GM21717 (cell line): ENCODE results near the gene NOTCH1.

Experiments used
- ATAC-seq: cut with Tn5 transposase; IDR thresholded peaks from one replicate; pipeline ENCODE4 v1.9.1; 2021; ENCODE audit warnings: mild to moderate bottlenecking, moderate library complexity; ENCODE audit not compliant: unreplicated experiment

The NOTCH1 gene

DNA sequence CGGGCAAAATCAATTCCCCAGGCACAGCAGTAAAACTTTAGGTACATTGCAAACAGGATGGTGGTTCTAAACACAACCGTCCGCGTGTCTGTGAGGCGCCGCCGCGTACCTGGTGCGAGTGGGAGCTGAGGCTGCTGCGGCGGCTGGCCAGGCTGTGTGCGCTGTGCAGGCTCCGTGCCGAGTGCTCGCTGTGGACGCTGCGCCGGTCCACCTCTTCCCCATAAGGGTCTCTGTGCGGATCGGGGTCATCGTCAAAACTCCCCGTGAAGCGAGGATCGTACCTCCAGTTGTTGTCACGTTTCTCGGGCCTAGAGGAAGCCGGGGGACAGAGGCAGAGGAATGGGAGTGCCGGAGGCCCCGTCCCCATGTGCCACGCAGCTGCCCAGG is 79.7 kb downstream of the NOTCH1 start:
- no peak for ATAC-seq

- ATAC-seq, result no peak
These were observed 80.2 kb downstream of the NOTCH1 start for GRCh38 chr9:136465500-136466154.

DNA sequence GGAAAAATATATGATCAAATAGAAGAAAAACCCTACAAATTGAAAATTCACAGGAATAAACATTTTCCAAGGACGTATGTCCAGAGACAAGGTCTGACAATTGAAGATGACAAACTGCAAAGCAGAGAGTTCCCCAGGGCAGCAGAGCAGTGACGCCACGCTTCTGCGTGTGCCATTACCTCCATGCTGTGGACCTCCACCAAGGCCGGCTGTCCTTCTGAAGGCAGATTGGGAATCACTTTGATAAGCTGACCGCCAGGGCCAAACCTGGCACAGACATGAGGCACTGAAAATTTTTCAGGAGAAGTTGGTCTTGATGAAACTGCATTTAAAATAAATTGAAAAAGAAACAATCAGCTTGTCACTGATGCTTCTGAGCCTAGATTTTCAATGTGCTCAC is 81.6 kb downstream of the NOTCH1 start:
- ATAC-seq, result no peak

DNA sequence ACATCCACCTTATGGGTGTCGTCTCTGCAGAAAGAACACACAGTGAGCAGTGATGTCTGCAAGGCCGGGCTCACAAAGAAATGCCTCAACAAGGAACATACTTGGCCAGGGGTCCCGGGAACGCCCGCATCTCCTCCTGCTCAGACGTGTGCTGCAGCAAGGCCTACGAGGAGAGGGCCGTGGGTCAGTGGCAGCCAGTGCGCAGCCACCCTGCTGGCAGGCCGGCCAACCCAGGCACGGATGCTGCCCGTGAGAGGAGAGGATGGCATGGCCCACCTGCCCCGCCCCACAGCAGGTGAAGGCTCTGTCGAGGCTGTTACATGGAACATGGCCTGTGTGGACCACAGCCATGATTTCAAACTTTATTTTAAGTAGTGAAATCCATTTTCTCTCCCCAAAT is 82.3 kb downstream of the NOTCH1 start:
- ATAC-seq, result no peak

GRCh38 chr9:136462664-136463063 is 83.2 kb downstream of the NOTCH1 start:
- ATAC-seq, result no peak

- ATAC-seq, result no peak
These were observed 85.0 kb downstream of the NOTCH1 start for GRCh38 chr9:136460772-136461325.

DNA sequence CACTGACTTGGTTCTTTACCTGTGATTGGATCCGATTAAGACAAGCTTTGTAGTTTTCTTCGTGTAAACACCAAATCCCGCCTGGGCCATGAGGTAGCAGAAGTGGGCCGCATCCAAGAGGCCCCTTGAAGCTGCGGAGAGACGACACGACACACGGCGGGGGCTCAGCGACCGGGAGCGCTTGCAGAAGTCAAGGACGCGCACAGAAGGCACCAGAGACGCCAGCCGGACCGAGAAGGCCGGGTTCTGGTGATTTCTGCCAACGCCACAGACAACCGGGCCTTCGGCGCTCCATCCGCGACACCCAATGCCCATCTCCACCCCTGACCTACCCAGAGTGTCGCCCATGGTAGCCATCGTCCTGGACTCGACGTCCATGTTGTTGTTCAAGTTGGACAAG is 86.4 kb downstream of the NOTCH1 start:
- no peak for ATAC-seq

GRCh38 chr9:136457326-136457725 is 88.5 kb downstream of the NOTCH1 start:
- no peak for ATAC-seq

GRCh38 chr9:136456258-136456657 is 89.6 kb downstream of the NOTCH1 start:
- no peak for ATAC-seq

DNA sequence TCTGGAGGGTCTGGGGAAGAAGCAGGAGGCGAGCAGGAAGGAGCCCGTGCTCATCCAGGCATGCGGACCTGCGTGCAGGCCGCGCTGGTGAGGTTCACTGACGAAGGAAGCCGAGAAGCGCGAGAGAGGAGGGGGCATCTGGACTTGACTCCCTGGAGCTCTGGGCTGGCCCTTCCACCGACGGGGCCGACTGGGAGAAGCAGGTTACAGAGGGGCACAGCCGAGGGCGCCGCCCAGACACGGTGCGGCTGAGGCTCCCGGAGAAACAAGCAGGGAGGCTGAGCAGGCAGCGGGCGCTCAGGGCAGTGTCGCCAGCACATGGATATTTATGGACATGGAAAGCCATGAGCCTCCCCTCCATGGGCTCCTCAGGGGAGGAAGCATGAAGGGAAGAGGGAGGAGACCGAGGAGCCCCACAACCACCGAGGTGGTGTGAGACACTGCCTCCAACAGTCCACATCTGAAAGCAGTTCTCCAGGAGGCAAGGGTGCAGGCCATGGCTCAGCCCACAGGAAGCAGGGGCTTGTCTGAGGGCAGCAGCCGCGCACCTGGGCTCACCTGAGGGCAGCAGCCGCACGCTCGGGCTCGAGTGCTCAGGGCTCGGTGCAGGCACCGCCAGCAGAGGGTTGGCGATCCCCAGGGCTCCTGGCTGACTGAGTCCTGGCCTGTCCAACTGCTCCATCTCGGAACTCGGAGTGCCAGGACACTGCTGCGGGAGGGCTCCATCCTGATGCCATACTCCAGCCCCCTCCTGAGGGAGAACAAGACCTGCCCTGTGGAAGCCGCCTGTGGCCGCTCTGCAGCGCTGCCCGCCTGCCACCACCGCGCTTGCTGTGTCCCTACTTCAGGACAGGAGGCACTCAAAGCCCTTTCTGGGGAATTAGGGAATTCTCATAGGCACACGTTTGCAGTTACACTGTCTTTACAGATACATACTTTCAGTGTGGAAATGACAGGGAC is 90.5 kb downstream of the NOTCH1 start:
- no peak for ATAC-seq

DNA sequence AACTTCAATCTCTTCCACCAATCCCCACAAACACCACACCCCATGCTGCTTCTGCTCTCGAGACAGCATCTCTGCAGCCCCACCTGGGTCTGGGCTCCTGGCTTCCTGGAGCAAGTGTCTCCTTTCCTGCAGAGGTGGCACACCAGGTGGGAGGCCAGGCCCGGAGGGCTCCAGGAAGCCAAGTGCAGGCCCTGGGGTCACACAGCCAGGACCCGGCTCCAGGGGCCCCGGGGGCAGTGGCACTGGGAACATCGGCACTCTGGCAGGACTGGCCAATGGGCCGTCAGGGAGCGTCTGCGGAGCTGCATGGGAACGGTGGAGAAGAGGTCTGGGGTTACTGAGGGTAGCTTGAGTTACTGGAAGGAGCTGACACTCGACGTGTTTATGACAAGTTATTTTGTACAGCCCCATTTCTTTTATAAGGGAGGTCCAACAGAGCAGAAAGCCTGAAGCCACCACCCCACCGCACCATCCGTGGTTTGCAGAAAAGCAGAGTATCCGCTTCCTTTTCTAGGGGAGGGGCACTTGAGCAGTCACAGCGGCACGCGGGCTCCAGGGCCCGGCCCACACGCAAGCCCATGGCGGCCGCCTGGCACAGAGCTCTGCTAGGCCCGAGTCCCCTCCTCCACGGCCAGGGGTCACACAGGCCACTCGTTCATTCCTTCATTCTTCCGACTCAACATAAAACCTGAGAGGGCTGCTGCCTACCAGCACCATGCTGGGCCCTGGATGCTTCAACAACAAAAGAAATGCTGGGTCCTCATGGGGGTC is 91.6 kb downstream of the NOTCH1 start:
- no peak for ATAC-seq

DNA sequence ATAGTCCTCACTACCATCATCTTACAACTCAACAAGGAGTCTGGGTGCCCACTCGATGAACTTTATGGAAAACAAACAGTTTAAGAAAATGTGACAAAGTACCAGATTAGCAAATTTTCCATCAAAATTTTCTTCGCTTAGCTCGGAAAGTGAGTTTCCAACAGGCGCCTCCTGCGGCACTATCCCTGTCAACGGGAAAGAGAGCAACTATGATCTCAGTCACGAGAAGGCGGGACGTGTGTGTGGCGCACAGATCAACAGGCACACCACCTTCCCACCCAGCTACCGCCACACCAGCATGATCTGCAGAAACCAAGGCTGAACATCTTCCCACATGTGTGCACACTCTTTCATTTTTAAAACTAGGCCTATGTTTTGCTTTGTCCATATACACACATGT is 92.5 kb downstream of the NOTCH1 start:
- no peak for ATAC-seq

- no peak for ATAC-seq
These were observed 94.5 kb downstream of the NOTCH1 start for GRCh38 chr9:136451221-136451877.

DNA sequence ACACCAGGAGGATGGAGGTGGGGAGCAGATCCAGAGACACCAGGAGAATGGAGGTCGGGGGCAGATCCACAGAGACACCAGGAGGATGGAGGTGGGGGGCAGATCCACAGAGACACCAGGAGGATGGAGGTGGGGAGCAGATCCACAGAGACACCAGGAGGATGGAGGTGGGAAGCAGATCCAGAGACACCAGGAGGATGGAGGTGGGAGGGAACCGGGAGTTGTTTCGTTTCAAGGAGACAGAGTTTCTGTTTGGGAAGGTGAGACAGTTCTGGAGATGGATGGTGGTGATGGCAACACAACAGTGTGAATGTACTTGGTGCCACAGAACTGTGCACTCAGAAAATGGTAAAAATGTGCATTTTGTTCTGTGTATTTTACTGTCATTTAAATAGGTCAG is 97.2 kb downstream of the NOTCH1 start:
- ATAC-seq, result no peak

GRCh38 chr9:136447173-136447778 is 98.6 kb downstream of the NOTCH1 start:
- no peak for ATAC-seq

- ATAC-seq, result no peak
These were observed 100.0 kb downstream of the NOTCH1 start for GRCh38 chr9:136445799-136446198.
